Endodermal cell (in vitro differentiated cells): Measurements from ENCODE around the gene IL1F10. TPM values are rescaled to one million over a fixed set of nuclear protein-coding genes. Genes with fewer than 3 reads are reported as not detected.

ENCODE experiments used
- DNase-seq: peaks from one replicate; pipeline ENCODE4 v3.0.0-alpha.2; 2017
- H3K27ac ChIP-seq: 2 replicates; pipeline ENCODE4 v1.5.1; 2013; ENCODE audit warnings: mild to moderate bottlenecking, low read depth, low read length, moderate library complexity
- H3K27me3 ChIP-seq: 2 replicates; pipeline ENCODE4 v1.6.1; 2013; ENCODE audit warnings: mild to moderate bottlenecking, low read length, moderate library complexity; ENCODE audit not compliant: insufficient read depth, control insufficient read depth, poor library complexity, severe bottlenecking
- H3K36me3 ChIP-seq: 2 replicates; pipeline ENCODE4 v1.7.0; 2013; ENCODE audit warnings: mild to moderate bottlenecking, low read length, moderate library complexity; ENCODE audit not compliant: control insufficient read depth, insufficient read depth
- H3K4me1 ChIP-seq: one replicate; pipeline ENCODE4 v1.7.0; 2013; ENCODE audit warnings: low read length; ENCODE audit not compliant: control insufficient read depth, insufficient read depth
- H3K4me3 ChIP-seq: 2 replicates; pipeline ENCODE4 v1.5.1; 2013; ENCODE audit warnings: mild to moderate bottlenecking, low read length, moderate library complexity
- H3K9ac ChIP-seq: 2 replicates; pipeline ENCODE4 v1.6.1; 2013; ENCODE audit warnings: mild to moderate bottlenecking, low read length, moderate library complexity; ENCODE audit not compliant: poor library complexity, severe bottlenecking; ENCODE audit errors: extremely low read depth
- H3K9me3 ChIP-seq: 2 replicates; pipeline ENCODE4 v1.6.1; 2013; ENCODE audit warnings: mild to moderate bottlenecking, low read length, moderate library complexity; ENCODE audit not compliant: control insufficient read depth
- H3K27ac Mint-ChIP-seq: 2 replicates; pipeline ENCODE4 v1.8.0; 2020; ENCODE audit warnings: mixed read lengths
- H3K27me3 Mint-ChIP-seq: 2 replicates; pipeline ENCODE4 v1.8.0; 2021; ENCODE audit warnings: mild to moderate bottlenecking, mixed read lengths; ENCODE audit not compliant: insufficient read depth
- H3K36me3 Mint-ChIP-seq: 2 replicates; pipeline ENCODE4 v1.8.0; 2020; ENCODE audit warnings: low read depth, mixed read lengths
- H3K4me1 Mint-ChIP-seq: 2 replicates; pipeline ENCODE4 v1.8.0; 2020; ENCODE audit warnings: mixed read lengths
- H3K4me3 Mint-ChIP-seq: 2 replicates; pipeline ENCODE4 v1.8.0; 2020; ENCODE audit warnings: mild to moderate bottlenecking, moderate library complexity, mixed read lengths
- H3K9me3 Mint-ChIP-seq: 2 replicates; pipeline ENCODE4 v1.8.0; 2020; ENCODE audit warnings: mild to moderate bottlenecking, mixed read lengths
- WGBS, 2 experiments: methylation state at CpG; one replicate each; pipeline versions ENCODE4 v1.1.5 to v1.1.7; 2013; ENCODE audit warnings: missing lambda C conversion rate in 2 of 2, mixed read lengths in 1 of 2; ENCODE audit not compliant: insufficient coverage in 1 of 2, insufficient read length in 1 of 2; 5-methylcytosine and 5-hydroxymethylcytosine counted together
- total RNA-seq, 2 donors: library from RNA; stranded (reverse); fragmentation: NEBNext Ultra II Directional in 1 of 2; extraction: Animal tissue kit (Norgen Biotek cat#: 25700) in 1 of 2; gene quantifications; 2 replicates in 1 of 2; 3 replicates in 1 of 2; pipeline ENCODE4 v1.2.1, GENCODE V29; 2021
- TF ChIP-seq, protein P1 (sequence below): fragments of 200-600 bp; sonication (generic); conservative IDR thresholded peaks from 2 replicates; pipeline ENCODE4 v1.5.0; 2021; ENCODE audit warnings: antibody characterized with exemption, mild to moderate bottlenecking

Gene IL1F10
- total RNA-seq, 2 donors from 2014 or later: not detected

DNA sequence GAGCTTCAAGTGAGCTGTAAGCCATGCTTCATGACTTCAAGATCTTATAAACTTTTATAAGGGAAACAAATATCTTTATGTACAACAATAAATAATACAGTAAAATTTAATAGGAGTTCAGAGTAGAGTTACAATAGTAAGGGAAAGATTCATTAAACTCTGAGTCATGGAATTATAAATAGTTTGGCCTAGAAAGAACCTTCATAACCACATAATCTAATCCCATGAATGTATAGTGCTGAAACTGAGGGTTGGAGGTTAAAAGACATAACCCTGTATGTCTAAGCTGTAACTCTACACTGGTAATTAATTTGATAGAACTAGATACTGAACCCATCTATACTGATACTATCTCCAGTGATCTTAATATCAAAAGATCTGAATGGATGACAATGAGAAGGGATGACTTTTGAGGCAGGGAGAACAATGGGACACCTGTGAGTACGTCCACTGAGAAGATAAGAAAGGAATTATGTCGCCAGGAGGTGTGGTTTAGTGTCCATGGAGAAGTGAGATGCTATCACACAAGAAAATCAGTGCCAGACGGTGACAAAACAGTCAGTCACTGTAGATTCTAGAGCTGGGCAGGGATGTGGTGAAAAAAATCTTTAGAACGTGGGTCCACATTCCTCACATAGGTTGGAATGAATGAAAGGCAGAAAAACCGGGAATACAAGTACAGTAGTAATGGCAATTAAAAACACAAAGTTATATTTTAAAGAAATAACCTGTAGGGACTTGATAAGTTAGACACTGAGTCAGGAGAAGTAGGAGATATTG lies 1.1 kb downstream of the IL1F10 start:
- Mint-ChIP-seq H3K27ac (no peak overlapping the region), H3K27me3 (peaks cover 36% of the 10 kb centered on the region), H3K4me3 (no peak overlapping the region), H3K36me3 (no peaks in the 10 kb centered on the region), H3K9me3 (peaks cover 5% of the 10 kb centered on the region), H3K4me1 (peaks cover 6% of the 10 kb centered on the region)
- no peak overlapping the region for H3K9ac ChIP-seq
- 61 to 63% methylated on average over 4 of the region's 5 CpGs for WGBS, 2 experiments
- TF ChIP-seq, protein P1, sequence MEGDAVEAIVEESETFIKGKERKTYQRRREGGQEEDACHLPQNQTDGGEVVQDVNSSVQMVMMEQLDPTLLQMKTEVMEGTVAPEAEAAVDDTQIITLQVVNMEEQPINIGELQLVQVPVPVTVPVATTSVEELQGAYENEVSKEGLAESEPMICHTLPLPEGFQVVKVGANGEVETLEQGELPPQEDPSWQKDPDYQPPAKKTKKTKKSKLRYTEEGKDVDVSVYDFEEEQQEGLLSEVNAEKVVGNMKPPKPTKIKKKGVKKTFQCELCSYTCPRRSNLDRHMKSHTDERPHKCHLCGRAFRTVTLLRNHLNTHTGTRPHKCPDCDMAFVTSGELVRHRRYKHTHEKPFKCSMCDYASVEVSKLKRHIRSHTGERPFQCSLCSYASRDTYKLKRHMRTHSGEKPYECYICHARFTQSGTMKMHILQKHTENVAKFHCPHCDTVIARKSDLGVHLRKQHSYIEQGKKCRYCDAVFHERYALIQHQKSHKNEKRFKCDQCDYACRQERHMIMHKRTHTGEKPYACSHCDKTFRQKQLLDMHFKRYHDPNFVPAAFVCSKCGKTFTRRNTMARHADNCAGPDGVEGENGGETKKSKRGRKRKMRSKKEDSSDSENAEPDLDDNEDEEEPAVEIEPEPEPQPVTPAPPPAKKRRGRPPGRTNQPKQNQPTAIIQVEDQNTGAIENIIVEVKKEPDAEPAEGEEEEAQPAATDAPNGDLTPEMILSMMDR: no peak
- peaks cover 6% of the 10 kb centered on the region for H3K4me1 ChIP-seq
- no peaks in the 10 kb centered on the region for H3K27me3 ChIP-seq
- no peak overlapping the region for H3K4me3 ChIP-seq
- H3K36me3 ChIP-seq: no peaks in the 10 kb centered on the region
- H3K27ac ChIP-seq: no peak overlapping the region
- DNase-seq: no peak
- H3K9me3 ChIP-seq: peaks cover 11% of the 10 kb centered on the region

DNA sequence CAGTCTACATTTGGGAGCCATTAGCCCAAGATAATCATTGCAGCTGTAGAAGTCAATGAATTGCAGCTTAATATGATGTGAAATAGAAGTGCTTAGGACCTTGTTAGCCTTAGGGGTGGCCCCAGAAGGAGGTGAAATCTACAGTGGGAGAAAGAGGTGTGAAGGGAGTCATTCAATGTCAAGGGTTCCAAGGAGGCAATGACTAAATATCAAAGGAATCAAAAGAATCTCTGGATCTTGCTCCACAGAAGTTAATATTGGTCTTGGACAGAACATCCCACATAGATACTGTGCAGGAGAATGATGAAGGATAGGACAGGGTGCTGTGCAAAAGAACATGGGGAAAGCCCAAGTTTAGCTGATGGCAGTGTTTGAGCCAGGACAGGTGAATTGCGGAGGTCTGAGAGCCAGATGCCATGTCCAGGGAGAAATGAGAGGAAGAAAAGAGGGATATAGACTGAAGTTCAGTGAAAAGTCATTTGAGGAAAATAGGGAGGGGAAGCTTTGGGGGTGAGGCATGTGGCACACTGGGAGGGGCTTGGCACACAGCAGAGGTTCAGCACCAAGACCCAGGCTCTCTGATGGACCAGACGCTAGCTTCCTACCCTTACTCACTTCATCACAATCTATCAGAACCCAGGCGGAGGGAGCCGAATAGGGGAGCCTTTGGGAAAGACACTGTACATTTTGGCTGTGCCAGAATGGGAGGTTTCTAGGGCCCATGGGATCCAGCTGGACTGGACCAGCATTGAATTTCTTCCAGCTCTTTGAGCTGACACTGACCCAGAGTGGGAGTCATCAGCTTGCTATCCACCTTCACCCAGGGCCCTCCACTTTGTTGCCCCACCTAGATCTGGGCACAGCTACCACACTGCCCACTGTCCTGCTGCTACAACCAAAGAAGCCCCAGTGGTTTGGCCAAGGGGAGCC lies 2.2 kb downstream of the IL1F10 start:
- TF ChIP-seq, protein P1: no peak
- Mint-ChIP-seq H3K27ac (no peak overlapping the region), H3K4me3 (no peak overlapping the region), H3K4me1 (peaks cover 6% of the 10 kb centered on the region), H3K9me3 (peaks cover 5% of the 10 kb centered on the region), H3K27me3 (peaks cover 29% of the 10 kb centered on the region), H3K36me3 (no peaks in the 10 kb centered on the region)
- Histone ChIP-seq H3K9me3 (peaks cover 8% of the 10 kb centered on the region), H3K4me3 (no peak overlapping the region), H3K27ac (no peak overlapping the region), H3K9ac (no peak overlapping the region), H3K4me1 (peaks cover 6% of the 10 kb centered on the region), H3K36me3 (no peaks in the 10 kb centered on the region), H3K27me3 (no peaks in the 10 kb centered on the region)
- DNase-seq: no peak
- WGBS, 2 experiments: 88 to 100% methylated on average over 1 to 4 of the region's 4 CpGs

DNA sequence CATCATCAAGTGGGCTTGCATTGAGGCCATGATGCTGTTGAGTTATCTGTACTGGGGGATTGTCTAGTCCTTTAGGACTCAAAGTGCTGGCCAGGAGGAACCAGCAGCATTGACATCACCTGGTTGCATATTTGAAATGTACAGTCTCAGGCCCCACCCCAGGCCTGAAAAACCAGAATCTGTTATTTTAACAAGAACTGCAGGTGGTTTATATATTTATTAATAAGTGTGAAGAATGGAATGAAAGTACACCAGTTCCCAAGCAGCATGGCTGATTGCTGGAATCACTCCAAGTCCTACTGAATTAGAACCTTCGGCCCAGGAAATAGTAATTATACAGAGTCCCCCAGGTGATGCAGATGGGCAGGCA lies 2.8 kb downstream of the IL1F10 start:
- H3K27me3 ChIP-seq: no peaks in the 10 kb centered on the region
- DNase-seq: no peak
- Mint-ChIP-seq H3K4me3 (no peak overlapping the region), H3K4me1 (peaks cover 6% of the 10 kb centered on the region), H3K36me3 (no peaks in the 10 kb centered on the region), H3K9me3 (no peaks in the 10 kb centered on the region), H3K27me3 (peaks cover 23% of the 10 kb centered on the region), H3K27ac (no peak overlapping the region)
- no peak overlapping the region for H3K9ac ChIP-seq
- TF ChIP-seq, protein P1: no peak
- peaks cover 1% of the 10 kb centered on the region for H3K9me3 ChIP-seq
- WGBS, 2 experiments: 97% methylated on average over 1 of the region's 1 CpG; no CpG with 5 or more reads in 1 of the 2 experiments
- peaks cover 6% of the 10 kb centered on the region for H3K4me1 ChIP-seq
- H3K4me3 ChIP-seq: no peak overlapping the region
- no peaks in the 10 kb centered on the region for H3K36me3 ChIP-seq
- H3K27ac ChIP-seq: no peak overlapping the region
